Spleen (tissue), 11 donors: ENCODE data around the gene NELFA. TPM values are rescaled to one million over a fixed set of nuclear protein-coding genes. Genes with fewer than 3 reads are reported as not detected.
"Not testable (repeated sequence)": the region's sequence is repeated elsewhere in the genome, so short reads cannot be mapped to it uniquely, and the experiment has no call there.

ENCODE experiments used
- DNase-seq: peaks from one replicate; pipeline ENCODE4 v3.0.0-alpha.2; 2020
- H3K27ac ChIP-seq, 8 donors: fragments of 200-600 bp; sonication (generic) in 7 of 8; 1 replicate in 4 of 8; 2 replicates in 4 of 8; pipeline versions ENCODE4 v1.5.0 to v1.8.0; 2016 to 2021; ENCODE audit warnings: inconsistent platforms in 4 of 8, mild to moderate bottlenecking in 4 of 8, moderate library complexity in 1 of 8
- H3K27me3 ChIP-seq, 7 donors: fragments of 200-600 bp; sonication (generic) in 6 of 7; replicated peaks in 1 of 7; 1 replicate in 4 of 7; 2 replicates in 3 of 7; pipeline versions ENCODE4 v1.5.0 to v1.8.0; 2016 to 2021; ENCODE audit warnings: inconsistent platforms in 3 of 7, mild to moderate bottlenecking in 1 of 7
- H3K36me3 ChIP-seq, 6 donors: fragments of 200-600 bp; sonication (generic) in 5 of 6; 1 replicate in 4 of 6; 2 replicates in 2 of 6; pipeline versions ENCODE4 v1.5.0 to v1.8.0; 2016 to 2021; ENCODE audit warnings: inconsistent platforms in 2 of 6
- H3K4me1 ChIP-seq, 6 donors: fragments of 200-600 bp; sonication (generic) in 5 of 6; 1 replicate in 3 of 6; 2 replicates in 3 of 6; pipeline versions ENCODE4 v1.5.0 to v1.8.0; 2016 to 2021; ENCODE audit warnings: inconsistent platforms in 3 of 6
- H3K4me3 ChIP-seq, 8 donors: fragments of 200-600 bp; sonication (generic) in 7 of 8; 1 replicate in 4 of 8; 2 replicates in 4 of 8; pipeline versions ENCODE4 v1.5.0 to v1.8.0; 2016 to 2021; ENCODE audit warnings: inconsistent platforms in 4 of 8, mild to moderate bottlenecking in 4 of 8, moderate library complexity in 2 of 8
- H3K9me3 ChIP-seq, 8 donors: fragments of 200-600 bp; sonication (generic) in 7 of 8; 1 replicate in 4 of 8; 2 replicates in 4 of 8; pipeline versions ENCODE4 v1.5.0 to v1.8.0; 2016 to 2021; ENCODE audit warnings: inconsistent platforms in 4 of 8
- POLR2A ChIP-seq, 3 donors: fragments of 450-650 bp; IDR thresholded peaks; one replicate each; pipeline ENCODE4 v1.5.1; 2017; ENCODE audit warnings: antibody characterized with exemption in 3 of 3, mild to moderate bottlenecking in 1 of 3
- POLR2AphosphoS5 ChIP-seq, 3 donors: sonication (generic); formaldehyde crosslinking; IDR thresholded peaks; one replicate each; pipeline ENCODE4 v1.5.1; 2017; ENCODE audit warnings: antibody characterized with exemption in 3 of 3
- WGBS, 5 donors: extraction: QIAGEN DNeasy Blood & Tissue Kit in 3 of 5; methylation state at CpG; one replicate each; pipeline versions ENCODE4 v1.1.5 to v1.1.7; 2013 to 2018; 5-methylcytosine and 5-hydroxymethylcytosine counted together
- intact Hi-C: fragments of 100-400 bp; cut with DNase I; formaldehyde crosslinking; loops from one replicate; pipeline ENCODE4 v1.15.0; 2023; ENCODE audit warnings: low total_unique reads
- polyA plus RNA-seq, 3 donors: library from polyadenylated mRNA; stranded (reverse); fragments of 200-250 nt; gene quantifications; one replicate each; pipeline ENCODE4 v1.2.1, GENCODE V29; 2013
- total RNA-seq, 7 donors: library from RNA; depleted of rRNA in 3 of 7; stranded (reverse); fragments of >200 nt in 3 of 7; fragmentation: NEBNext Ultra II Directional in 4 of 7; extraction: Animal tissue kit (Norgen Biotek cat#: 25700) in 4 of 7; gene quantifications; one replicate each; pipeline versions ENCODE4 v1.1.0 to v1.2.1, GENCODE V29; 2016 to 2021
- TF ChIP-seq, protein P1 (sequence below), 11 experiments: fragments of 200-600 bp in 7 of 11; fragments of 450-650 bp in 4 of 11; sonication (generic) in 4 of 11; IDR thresholded peaks in 8 of 11; conservative IDR thresholded peaks in 3 of 11; 1 replicate in 7 of 11; 2 replicates in 4 of 11; pipeline versions ENCODE4 v1.4.0 to v1.8.0; 2016 to 2021; ENCODE audit warnings: antibody characterized with exemption in 11 of 11, inconsistent platforms in 4 of 11, mild to moderate bottlenecking in 1 of 11
- donor health status: healthy with polysubstance abuse.
- donor health status: DM: no; HTN: no; CAD: no; lungs with moderate emphysema.
- donor health status: DM: no; HTN: no; CAD: no.
- donor health status: Bipolar disorder and iron deficiency.
- donor health status: healthy.
- donor health status: DM: no; HTN: no; CAD: no.
- donor health status: DM: yes; HTN: yes; CAD: no.

Gene NELFA
- total and polyA plus RNA-seq, 10 donors: 19.9 to 36.6 (median 26.5) TPM

DNA sequence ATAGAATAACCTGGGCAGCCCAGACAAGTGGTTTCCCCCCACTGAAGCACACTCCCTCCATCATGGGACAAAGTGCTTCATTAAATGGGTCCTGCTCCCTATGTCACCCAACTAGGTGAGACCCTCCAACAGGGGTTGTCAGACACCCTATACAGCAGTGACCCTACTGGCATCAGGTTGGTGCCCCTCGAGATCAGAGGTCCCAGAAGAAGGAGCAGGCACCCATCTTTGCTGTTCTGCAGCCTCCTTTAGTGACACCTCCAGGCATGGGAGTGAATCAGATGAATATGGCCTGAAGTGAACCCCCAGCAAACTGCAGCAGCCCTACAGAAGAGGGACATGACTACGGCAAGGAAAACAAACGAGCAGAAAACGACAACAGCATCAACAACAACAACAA lies 11.1 kb downstream of the NELFA start:
- no peak for TF ChIP-seq POLR2AphosphoS5 (IDR thresholded peaks at IDR 0.05)
- TF ChIP-seq, protein P1, sequence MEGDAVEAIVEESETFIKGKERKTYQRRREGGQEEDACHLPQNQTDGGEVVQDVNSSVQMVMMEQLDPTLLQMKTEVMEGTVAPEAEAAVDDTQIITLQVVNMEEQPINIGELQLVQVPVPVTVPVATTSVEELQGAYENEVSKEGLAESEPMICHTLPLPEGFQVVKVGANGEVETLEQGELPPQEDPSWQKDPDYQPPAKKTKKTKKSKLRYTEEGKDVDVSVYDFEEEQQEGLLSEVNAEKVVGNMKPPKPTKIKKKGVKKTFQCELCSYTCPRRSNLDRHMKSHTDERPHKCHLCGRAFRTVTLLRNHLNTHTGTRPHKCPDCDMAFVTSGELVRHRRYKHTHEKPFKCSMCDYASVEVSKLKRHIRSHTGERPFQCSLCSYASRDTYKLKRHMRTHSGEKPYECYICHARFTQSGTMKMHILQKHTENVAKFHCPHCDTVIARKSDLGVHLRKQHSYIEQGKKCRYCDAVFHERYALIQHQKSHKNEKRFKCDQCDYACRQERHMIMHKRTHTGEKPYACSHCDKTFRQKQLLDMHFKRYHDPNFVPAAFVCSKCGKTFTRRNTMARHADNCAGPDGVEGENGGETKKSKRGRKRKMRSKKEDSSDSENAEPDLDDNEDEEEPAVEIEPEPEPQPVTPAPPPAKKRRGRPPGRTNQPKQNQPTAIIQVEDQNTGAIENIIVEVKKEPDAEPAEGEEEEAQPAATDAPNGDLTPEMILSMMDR (IDR thresholded peaks at IDR 0.05 in 8 of 11, conservative IDR thresholded peaks at IDR 0.05 in 3 of 11): no peak
- no peak for TF ChIP-seq POLR2A (IDR thresholded peaks at IDR 0.05)
- no peaks in the 10 kb centered on the region for H3K27me3 ChIP-seq
- H3K4me3 ChIP-seq: no peak overlapping the region
- 86 to 96% (median 95%) methylated on average over 4 of the region's 4 CpGs for WGBS, 5 donors
- peaks cover 0 to 46% (median 5%) of the 10 kb centered on the region in 6 donors for H3K36me3 ChIP-seq
- peaks cover 0 to 4% (median 1%) of the 10 kb centered on the region in 6 donors for H3K4me1 ChIP-seq
- intact Hi-C loops: no loop called here
- DNase-seq: no peak
- H3K9me3 ChIP-seq: peaks cover 0 to 52% (median 40%) of the 10 kb centered on the region in 8 donors
- no peak overlapping the region for H3K27ac ChIP-seq

DNA sequence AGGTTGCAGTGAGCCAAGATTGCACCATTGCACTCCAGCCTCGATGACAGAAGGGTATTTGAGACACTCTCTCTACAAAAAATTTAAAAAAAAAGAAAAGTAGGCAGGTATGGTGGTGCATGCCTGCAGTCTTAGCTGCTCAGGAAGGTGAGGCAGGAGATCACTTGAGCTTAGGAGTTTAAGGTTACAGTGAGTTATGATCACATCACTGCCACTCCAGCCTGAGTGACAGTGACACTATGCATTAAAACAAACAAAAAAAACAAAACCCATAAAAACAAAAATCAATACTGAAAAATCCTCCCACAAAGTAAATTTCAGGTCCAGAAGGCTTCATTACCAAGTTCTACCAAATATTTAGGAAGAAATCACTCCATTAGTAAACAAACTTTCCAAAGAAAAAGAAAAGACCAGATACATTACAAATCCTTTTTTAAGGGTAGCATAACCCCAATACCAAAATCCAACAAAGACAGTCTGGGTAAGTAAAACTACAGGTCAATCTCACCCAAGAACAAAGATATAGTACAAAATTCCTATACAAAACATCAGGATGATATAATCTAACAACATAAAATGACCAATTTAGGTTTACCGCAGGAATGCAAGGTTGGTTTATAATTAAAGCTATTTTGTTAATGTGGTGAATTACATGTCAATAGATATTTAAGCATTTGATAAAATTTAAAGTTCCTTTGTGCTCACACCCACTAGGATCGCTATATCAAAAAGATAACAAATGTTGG lies 11.7 kb downstream of the NELFA start:
- H3K4me3 ChIP-seq: no peak overlapping the region
- no peaks in the 10 kb centered on the region for H3K27me3 ChIP-seq
- H3K36me3 ChIP-seq: peaks cover 0 to 52% (median 5%) of the 10 kb centered on the region in 6 donors
- peaks cover 0 to 52% (median 40%) of the 10 kb centered on the region in 8 donors for H3K9me3 ChIP-seq
- no peak for DNase-seq
- 83 to 99% (median 97%) methylated on average over 3 of the region's 3 CpGs for WGBS, 5 donors
- H3K4me1 ChIP-seq: peaks cover 0 to 10% (median under 1%) of the 10 kb centered on the region in 6 donors
- TF ChIP-seq POLR2A (IDR thresholded peaks at IDR 0.05) (no peak), POLR2AphosphoS5 (IDR thresholded peaks at IDR 0.05) (no peak)
- TF ChIP-seq, protein P1 (IDR thresholded peaks at IDR 0.05 in 8 of 11, conservative IDR thresholded peaks at IDR 0.05 in 3 of 11): no peak
- intact Hi-C loops: no loop called here
- no peak overlapping the region for H3K27ac ChIP-seq

DNA sequence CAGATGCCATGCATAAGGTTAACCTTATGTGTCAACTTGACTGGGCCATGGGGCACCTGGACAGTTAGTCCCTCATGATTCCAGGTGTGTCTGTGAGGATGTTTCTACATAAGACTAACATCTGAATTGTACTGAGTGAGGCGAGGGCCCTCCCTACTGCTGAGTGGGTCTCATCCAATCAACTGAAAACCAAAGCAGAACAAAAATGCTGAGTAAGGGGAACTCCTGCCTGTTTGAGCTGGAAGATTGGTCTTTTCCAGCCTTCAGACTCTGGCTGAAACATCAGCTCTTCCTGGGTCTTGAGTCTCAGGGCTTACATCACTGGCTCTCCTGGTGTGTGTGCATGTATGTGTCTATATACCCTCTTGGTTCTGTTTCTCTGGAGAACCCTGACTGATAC lies 13.8 kb downstream of the NELFA start:
- DNase-seq: peak; percentile 11
- H3K27ac ChIP-seq: no peak overlapping the region
- peaks cover 0 to 44% (median 34%) of the 10 kb centered on the region in 8 donors for H3K9me3 ChIP-seq
- peaks cover 0 to 73% (median 19%) of the 10 kb centered on the region in 6 donors for H3K36me3 ChIP-seq
- WGBS, 5 donors: 82 to 94% (median 90%) methylated on average over 1 of the region's 1 CpG
- H3K27me3 ChIP-seq: no peaks in the 10 kb centered on the region
- peaks cover 0 to 11% (median 0%) of the 10 kb centered on the region in 6 donors for H3K4me1 ChIP-seq
- intact Hi-C loops: no loop called here
- no peak for TF ChIP-seq POLR2AphosphoS5 (IDR thresholded peaks at IDR 0.05)
- TF ChIP-seq POLR2A (IDR thresholded peaks at IDR 0.05): no peak
- TF ChIP-seq, protein P1 (IDR thresholded peaks at IDR 0.05 in 8 of 11, conservative IDR thresholded peaks at IDR 0.05 in 3 of 11): no peak
- H3K4me3 ChIP-seq: no peak overlapping the region

DNA sequence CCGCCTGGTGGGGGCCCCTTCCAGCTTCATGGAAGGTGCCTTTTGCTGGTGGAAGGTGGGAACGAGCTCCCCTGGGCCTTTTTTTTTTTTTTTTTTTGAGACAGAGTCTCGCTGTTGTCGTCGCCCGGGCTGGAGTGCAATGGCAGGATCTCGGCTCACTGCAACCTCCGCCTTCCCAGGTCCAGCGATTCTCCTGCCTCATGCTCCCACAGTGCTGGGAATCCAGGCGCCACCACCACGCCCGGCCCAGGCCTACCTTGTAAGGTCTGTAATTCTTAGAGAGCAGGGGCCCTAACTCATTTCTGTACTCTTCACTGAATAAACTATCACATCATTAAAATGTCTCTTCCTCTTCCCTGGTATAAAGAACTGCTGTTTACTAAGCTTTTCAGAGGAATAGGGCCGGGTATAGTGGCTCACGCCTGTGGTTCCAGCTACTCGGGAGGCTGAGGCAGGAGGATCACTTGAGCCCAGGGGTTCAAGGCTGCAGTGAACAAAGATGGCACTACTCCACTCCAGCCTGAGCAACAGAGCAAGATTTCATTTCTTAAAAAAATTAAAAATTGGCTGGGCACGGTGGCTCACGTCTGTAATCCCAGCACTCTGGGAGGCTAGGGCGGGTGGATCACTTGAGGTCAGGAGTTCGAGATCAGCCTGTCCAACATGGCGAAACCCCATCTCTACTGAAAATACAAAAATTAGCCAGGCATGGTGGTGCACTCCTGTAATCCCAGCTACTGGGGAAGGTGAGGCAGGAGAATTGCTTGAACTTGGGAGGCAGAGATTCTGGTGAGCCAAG lies 14.9 kb downstream of the NELFA start:
- 94 to 96% (median 96%) methylated on average over 20 of the region's 20 CpGs for WGBS, 5 donors
- intact Hi-C loops: not testable (repeated sequence)

More for the DNA sequence above, 14.9 kb downstream of the NELFA start:
- Histone ChIP-seq H3K36me3 (peaks cover 0 to 73% (median 30%) of the 10 kb centered on the region in 6 donors), H3K9me3 (peaks cover 0 to 34% (median 23%) of the 10 kb centered on the region in 8 donors), H3K4me1 (peaks cover 0 to 11% (median 0%) of the 10 kb centered on the region in 6 donors)
- H3K4me3 ChIP-seq, H3K27me3 ChIP-seq, H3K27ac ChIP-seq: not testable (repeated sequence)
- DNase-seq: peak; percentile 60
